KMS-11 (cell line): ENCODE measurements around the gene HNRNPH2.

Experiments used
- H2AFZ ChIP-seq: fragments of 200-600 bp; sonication (generic); 2 replicates; pipeline ENCODE4 v1.6.1; 2016; ENCODE audit warnings: antibody characterized with exemption, mixed run types, low read depth
- H3K27ac ChIP-seq: fragments of 200-600 bp; sonication (generic); 2 replicates; pipeline ENCODE4 v1.6.1; 2016; ENCODE audit warnings: mild to moderate bottlenecking, mixed run types
- H3K27me3 ChIP-seq: fragments of 200-600 bp; sonication (generic); 2 replicates; pipeline ENCODE4 v1.6.1; 2017; ENCODE audit warnings: mild to moderate bottlenecking, low read depth, mixed run types, moderate library complexity; ENCODE audit not compliant: insufficient read depth
- H3K36me3 ChIP-seq: fragments of 200-600 bp; sonication (generic); 2 replicates; pipeline ENCODE4 v1.6.1; 2017; ENCODE audit warnings: mild to moderate bottlenecking, mixed run types; ENCODE audit not compliant: insufficient read depth
- H3K4me1 ChIP-seq: fragments of 200-600 bp; sonication (generic); 2 replicates; pipeline ENCODE4 v1.6.1; 2016; ENCODE audit warnings: mild to moderate bottlenecking, low read depth, mixed run types; ENCODE audit not compliant: poor library complexity, severe bottlenecking
- H3K4me2 ChIP-seq: fragments of 200-600 bp; sonication (generic); 2 replicates; pipeline ENCODE4 v1.7.0; 2016; ENCODE audit warnings: mild to moderate bottlenecking, mixed run types
- H3K4me3 ChIP-seq: fragments of 200-600 bp; sonication (generic); IDR thresholded peaks from 2 replicates; pipeline ENCODE4 v1.6.1; 2017; ENCODE audit warnings: low read depth, low read length, mixed read lengths; ENCODE audit not compliant: insufficient read depth
- H3K79me2 ChIP-seq: fragments of 200-600 bp; sonication (generic); 2 replicates; pipeline ENCODE4 v1.6.1; 2016; ENCODE audit warnings: low read depth, mixed run types; ENCODE audit not compliant: insufficient read depth
- H3K9ac ChIP-seq: fragments of 200-600 bp; sonication (generic); 2 replicates; pipeline ENCODE4 v1.6.1; 2016; ENCODE audit warnings: mild to moderate bottlenecking, mixed run types
- H4K20me1 ChIP-seq: fragments of 200-600 bp; sonication (generic); 2 replicates; pipeline ENCODE4 v1.6.1; 2016; ENCODE audit warnings: mild to moderate bottlenecking, mixed run types; ENCODE audit not compliant: insufficient read depth
- CTCF ChIP-seq: fragments of 200-600 bp; sonication (generic); conservative IDR thresholded peaks from 2 replicates; pipeline ENCODE4 v1.6.1; 2017; ENCODE audit warnings: low read depth, mild to moderate bottlenecking, antibody characterized with exemption, low read length, moderate library complexity, mixed read lengths

Gene HNRNPH2

GRCh38 chrX:101385795-101386541 is 22.1 kb upstream of the HNRNPH2 start, which contains the start of gene BTK:
TSS of gene BTK (minus strand) at chrX:101386191. CDS start at chrX:101375284, 10,907 bp downstream.
- Histone ChIP-seq H3K4me1 (peaks cover 16% of the 10 kb centered on the region), H3K4me2 (no peak within 1 kb of the TSS)

DNA sequence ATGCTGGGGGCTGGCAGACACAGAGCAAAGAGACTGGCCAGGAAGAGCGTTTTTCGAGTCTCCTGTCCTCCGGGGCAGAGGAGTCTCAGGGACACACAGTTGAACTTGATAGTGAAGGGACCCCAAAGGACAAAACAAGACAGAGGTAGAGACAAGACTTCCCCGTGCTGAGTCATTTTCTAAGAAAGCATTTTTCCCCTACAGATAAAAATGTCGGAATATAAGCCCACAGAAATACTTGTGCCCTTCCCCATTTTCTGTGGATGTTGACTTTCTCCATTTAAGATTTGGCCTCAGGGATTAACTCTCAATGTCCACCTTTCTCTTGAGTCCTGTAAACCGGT is 21.5 kb upstream of the HNRNPH2 start:
- no peak overlapping the region for H3K4me2 ChIP-seq
- no peak overlapping the region for H3K4me3 ChIP-seq
- peaks cover 3% of the 10 kb centered on the region; the same call in 1 of the 2 replicates for H3K36me3 ChIP-seq
- TF ChIP-seq CTCF = no peak
- no peak overlapping the region for H3K9ac ChIP-seq
- H3K27ac ChIP-seq = no peak overlapping the region
- no peaks in the 10 kb centered on the region for H3K27me3 ChIP-seq
- H4K20me1 ChIP-seq = no peaks in the 10 kb centered on the region
- peaks cover 16% of the 10 kb centered on the region for H3K4me1 ChIP-seq
- peaks cover 7% of the 10 kb centered on the region for H3K79me2 ChIP-seq
- no peak overlapping the region for H2AFZ ChIP-seq

More at GRCh38 chrX:101385795-101386541, 22.1 kb upstream of the HNRNPH2 start, which contains the start of gene BTK:
- Histone ChIP-seq H3K27ac (no peak within 1 kb of the TSS), H3K27me3 (no peaks in the 10 kb centered on the region), H3K79me2 (peaks cover 1% of the 10 kb centered on the region), H3K4me3 (no peak within 1 kb of the TSS), H4K20me1 (no peaks in the 10 kb centered on the region), H3K36me3 (no peaks in the 10 kb centered on the region), H3K9ac (no peak within 1 kb of the TSS), H2AFZ (no peak within 1 kb of the TSS)
- no peak for TF ChIP-seq CTCF

GRCh38 chrX:101388604-101389003 is 19.4 kb upstream of the HNRNPH2 start:
- Histone ChIP-seq H3K79me2 (peaks cover 24% of the 10 kb centered on the region), H3K27me3 (no peaks in the 10 kb centered on the region), H3K9ac (no peak overlapping the region), H3K36me3 (peaks cover 11% of the 10 kb centered on the region; the same call in 1 of the 2 replicates), H4K20me1 (no peaks in the 10 kb centered on the region), H2AFZ (no peak overlapping the region), H3K4me1 (peaks cover 14% of the 10 kb centered on the region), H3K4me2 (no peak overlapping the region), H3K4me3 (no peak overlapping the region), H3K27ac (no peak overlapping the region)
- TF ChIP-seq CTCF = no peak

- Histone ChIP-seq H3K4me3 (no peak within 1 kb of the TSS), H3K9ac (peak within 1 kb of the TSS; percentile 98), H3K27ac (peak within 1 kb of the TSS; percentile 91), H3K36me3 (peaks cover 11% of the 10 kb centered on the region; the same call in 1 of the 2 replicates), H3K27me3 (no peaks in the 10 kb centered on the region), H4K20me1 (no peaks in the 10 kb centered on the region), H3K4me2 (peak within 1 kb of the TSS; percentile 68), H3K4me1 (peaks cover 11% of the 10 kb centered on the region), H3K79me2 (peaks cover 27% of the 10 kb centered on the region), H2AFZ (peak within 1 kb of the TSS; percentile 91)
- TF ChIP-seq CTCF = peak; percentile 37; the same call in 1 of the 2 replicates
These were observed 17.1 kb upstream of the HNRNPH2 start, which contains the start of gene RPL36A for GRCh38 chrX:101390664-101391525. TSS of gene RPL36A (plus strand) at chrX:101391011. CDS start at chrX:101391044, 33 bp downstream.
